Measurements from ENCODE around the gene MYOM3.
"Not testable (repeated sequence)": the region's sequence is repeated elsewhere in the genome, so short reads cannot be mapped to it uniquely, and the experiment has no call there.

MYOM3 gene

DNA sequence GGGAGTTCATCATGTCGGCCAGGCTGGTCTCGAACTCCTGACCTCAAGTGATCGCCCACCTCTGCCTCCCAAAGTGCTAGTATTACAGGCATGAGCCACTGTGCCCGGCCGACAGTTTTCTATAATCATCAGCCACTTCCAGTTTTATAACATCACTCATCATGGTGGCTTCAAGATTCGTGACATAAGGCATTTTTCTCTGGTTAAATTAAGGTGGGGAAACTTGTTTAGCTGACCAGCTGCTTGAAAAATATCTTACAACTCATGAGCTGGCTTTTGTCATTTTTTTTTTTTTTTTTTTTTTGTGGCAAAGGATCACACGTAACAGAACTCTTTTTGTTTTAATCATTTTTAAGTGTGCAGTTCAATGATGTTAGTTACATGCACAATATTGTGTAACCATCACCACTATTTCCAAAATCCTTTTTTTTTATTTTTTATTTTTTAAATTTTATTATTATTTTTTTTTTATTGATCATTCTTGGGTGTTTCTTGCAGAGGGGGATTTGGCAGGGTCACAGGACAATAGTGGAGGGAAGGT, 80.9 kb downstream of the MYOM3 start:
- not testable (repeated sequence) for DNase-seq (ENCODE audit: low spot score)

GRCh38 chr1:24027838-24028468, 84.0 kb downstream of the MYOM3 start:
- DNase-seq (ENCODE audit: low spot score) = no peak

DNA sequence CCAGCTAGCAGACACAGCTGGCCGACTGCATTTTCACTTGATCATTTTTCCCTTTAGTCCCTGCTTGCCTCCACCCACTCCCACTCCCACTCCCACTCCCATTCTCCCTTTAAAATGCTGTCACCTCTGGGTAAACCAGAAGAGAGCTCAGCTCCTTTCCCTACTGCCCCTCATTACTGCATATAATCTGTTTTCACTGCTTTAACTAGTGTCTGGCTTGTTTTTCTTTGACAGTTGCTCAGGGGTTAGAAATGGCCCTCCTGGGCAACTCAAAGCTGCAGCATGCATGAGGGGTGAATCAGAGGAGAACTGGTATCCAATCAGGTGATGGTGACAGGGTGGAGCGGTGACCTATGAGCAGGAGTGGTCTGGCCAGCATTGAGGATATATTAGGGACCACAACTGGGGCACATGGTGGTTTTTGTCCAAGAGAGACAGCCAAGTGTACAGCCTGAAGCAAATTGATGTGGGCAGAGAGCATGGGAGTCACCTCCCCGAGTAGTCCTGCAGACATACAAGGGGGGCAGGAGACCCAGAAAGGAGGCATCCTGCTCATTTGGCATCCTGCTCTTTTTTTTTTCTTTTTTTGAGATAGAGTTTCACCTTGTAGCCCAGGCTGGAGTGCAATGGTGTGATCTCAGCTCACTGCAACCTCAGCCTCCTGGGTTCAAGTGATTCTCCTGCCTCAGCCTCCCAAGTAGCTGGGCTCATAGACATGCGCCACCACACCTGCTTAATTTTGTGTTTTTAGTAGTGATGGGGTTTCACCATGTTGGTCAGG, 89.2 kb downstream of the MYOM3 start:
- no peak for DNase-seq (ENCODE audit: low spot score)

GRCh38 chr1:24021403-24022266, 90.3 kb downstream of the MYOM3 start:
- DNase-seq (ENCODE audit: low spot score) = no peak

DNA sequence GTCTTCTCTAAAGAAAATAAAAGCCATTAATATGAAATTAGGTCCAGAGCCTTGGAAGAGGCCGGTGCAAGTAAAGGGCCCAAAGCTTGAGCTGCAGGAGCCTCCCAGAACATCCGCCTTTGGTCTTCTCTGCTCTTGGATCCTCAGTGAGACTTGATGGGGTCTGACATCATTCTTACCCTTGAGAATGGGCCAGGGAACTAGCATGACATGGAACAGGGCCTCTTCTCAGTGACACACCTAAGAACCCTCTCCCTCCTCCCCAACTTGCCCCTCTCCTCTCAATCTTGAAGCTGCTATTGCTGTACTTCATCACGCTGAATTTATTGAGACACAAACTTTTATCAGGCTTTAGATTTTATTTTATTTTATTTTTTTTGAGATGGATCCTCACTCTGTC, 91.5 kb downstream of the MYOM3 start:
- no peak for DNase-seq (ENCODE audit: low spot score)

GRCh38 chr1:24020025-24020424, 91.9 kb downstream of the MYOM3 start:
- no peak for DNase-seq (ENCODE audit: low spot score)

DNA sequence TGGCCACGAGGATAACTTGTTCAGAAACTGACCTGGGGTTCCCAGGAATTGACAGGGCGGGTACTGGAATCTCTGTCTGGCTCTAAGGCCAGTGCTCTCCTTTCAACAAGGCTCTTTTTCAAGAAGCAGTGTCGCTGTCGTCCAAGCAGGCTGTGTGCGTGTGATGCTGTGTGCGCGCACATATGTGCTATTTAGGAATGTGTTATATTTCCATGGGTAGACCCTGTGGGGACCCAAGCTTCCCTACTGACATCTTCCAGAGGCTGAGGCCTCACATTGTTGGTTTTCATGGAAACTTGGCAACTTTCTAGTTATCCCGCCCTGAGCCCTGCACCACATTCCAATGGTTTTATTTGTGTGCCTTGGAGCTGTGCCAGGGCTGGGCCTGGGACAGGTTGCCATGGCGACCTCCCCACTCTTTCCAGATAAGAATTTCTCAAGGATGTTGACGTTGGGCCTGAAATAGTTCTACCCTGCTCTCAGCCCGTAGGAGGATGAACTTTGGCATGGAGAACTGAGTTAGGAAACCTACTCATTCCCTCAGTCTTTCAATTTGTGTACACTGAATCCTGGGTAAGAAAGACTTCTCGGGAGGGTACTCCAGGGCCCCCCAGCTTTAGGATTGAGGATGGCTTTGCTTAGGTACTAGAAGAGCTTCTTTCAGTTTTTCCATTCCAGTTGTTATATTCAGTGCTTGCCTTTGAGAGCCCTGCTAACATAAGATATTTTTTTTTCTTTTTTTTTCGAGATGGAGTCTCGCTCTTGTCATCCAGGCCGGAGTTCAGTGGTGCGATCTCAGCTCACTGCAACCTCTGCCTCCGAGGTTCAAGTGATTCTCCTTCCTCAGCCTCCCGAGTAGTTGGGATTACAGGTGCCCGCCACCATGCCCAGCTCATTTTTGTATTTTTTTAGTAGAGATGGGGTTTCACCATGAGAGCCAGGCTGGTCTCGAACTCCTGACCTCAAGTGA, 93.0 kb downstream of the MYOM3 start:
- DNase-seq (ENCODE audit: low spot score) = no peak

- no peak for DNase-seq (ENCODE audit: low spot score)
Observed at GRCh38 chr1:24015221-24016210, 96.4 kb downstream of the MYOM3 start.

GRCh38 chr1:24012878-24013277, 99.1 kb downstream of the MYOM3 start:
- not testable (repeated sequence) for DNase-seq (ENCODE audit: low spot score)

GRCh38 chr1:24010650-24011049, 101.3 kb downstream of the MYOM3 start:
- no peak for DNase-seq (ENCODE audit: low spot score)

DNA sequence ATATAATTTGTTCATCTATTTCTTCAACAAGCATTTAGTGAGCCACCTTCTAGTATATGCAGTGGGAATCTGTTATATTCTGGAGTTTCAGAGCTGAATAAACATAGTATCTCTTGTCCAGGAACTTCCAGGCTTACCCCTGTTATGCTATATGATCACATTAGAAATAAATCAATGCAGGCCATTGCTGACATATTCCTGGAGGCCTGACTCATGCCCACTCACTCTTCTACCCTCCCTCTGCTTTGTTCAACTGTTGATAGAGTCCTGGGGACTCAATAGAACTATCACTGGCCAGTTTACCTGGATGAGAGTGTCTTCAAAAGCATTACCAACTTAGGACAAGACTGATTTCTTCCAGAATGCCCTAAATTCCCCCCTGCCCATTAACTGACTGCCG, 102.5 kb downstream of the MYOM3 start:
- DNase-seq (ENCODE audit: low spot score) = no peak

- DNase-seq (ENCODE audit: low spot score) = not testable (repeated sequence)
Observed at GRCh38 chr1:24008574-24009184, 103.3 kb downstream of the MYOM3 start.

DNA sequence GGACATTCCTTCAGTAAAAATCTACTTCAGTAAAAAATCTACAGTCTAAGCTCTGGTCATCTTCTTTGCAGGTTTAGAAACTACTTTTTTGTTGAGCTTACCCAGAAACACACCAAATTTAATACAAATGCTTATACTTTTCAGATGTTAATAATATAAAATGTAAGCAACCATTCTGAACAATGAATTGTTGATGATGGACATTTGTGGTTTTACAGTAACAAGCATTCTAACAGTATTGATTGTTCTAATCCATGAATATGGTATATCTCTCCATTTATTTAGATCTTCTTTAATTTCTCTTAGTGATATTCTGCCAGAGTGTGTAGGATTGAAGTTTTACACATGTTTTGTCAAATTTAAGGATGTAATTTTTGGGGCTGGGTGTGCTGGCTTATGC, 104.9 kb downstream of the MYOM3 start:
- no peak for DNase-seq (ENCODE audit: low spot score)
